ENCODE measurements around the gene LMAN1L. TPM values are rescaled to one million over a fixed set of nuclear protein-coding genes. Genes with fewer than 3 reads are reported as not detected.

The LMAN1L gene
- total RNA-seq, 4 donors from 2014 or later, result 0.42 TPM; not detected in 3

GRCh38 chr15:74795966-74796625 lies 16.5 kb upstream of the LMAN1L start:
- Histone ChIP-seq H3K4me1 (peaks cover 0 to 62% (median 40%) of the 10 kb centered on the region in 4 donors), H3K27me3 (no peaks in the 10 kb centered on the region), H3K27ac (no peak overlapping the region), H3K4me3 (no peak overlapping the region), H3K36me3 (peaks cover 0 to 27% (median 5%) of the 10 kb centered on the region in 3 donors), H3K9me3 (no peaks in the 10 kb centered on the region)
- no peak for DNase-seq (ENCODE audit: low spot score in 2 of 2)
- TF ChIP-seq EP300 (IDR thresholded peaks at IDR 0.05), result no peak
- no peak for TF ChIP-seq POLR2A (IDR thresholded peaks at IDR 0.05)
- TF ChIP-seq CTCF (IDR thresholded peaks at IDR 0.05), result no peak
- WGBS, 2 donors, result 90 to 93% methylated on average over 14 of the region's 14 CpGs

- Histone ChIP-seq H3K36me3 (peaks cover 0 to 53% (median 14%) of the 10 kb centered on the region in 3 donors), H3K4me3 (no peak overlapping the region), H3K27ac (peak overlapping the region in 1 of 4 donors; percentile 34), H3K27me3 (no peaks in the 10 kb centered on the region), H3K9me3 (no peaks in the 10 kb centered on the region), H3K4me1 (peaks cover 0 to 37% (median 16%) of the 10 kb centered on the region in 4 donors)
- no peak for TF ChIP-seq CTCF (IDR thresholded peaks at IDR 0.05)
- no peak for TF ChIP-seq EP300 (IDR thresholded peaks at IDR 0.05)
- TF ChIP-seq POLR2A (IDR thresholded peaks at IDR 0.05), result no peak
- WGBS, 2 donors, result 78 to 79% methylated on average over 15 to 25 of the region's 25 CpGs
- no peak for DNase-seq (ENCODE audit: low spot score in 2 of 2)
These were observed 14.0 kb upstream of the LMAN1L start for GRCh38 chr15:74798388-74799254.

- H3K4me1 ChIP-seq, result peaks cover 0 to 31% (median 14%) of the 10 kb centered on the region in 4 donors
- no peak for TF ChIP-seq EP300 (IDR thresholded peaks at IDR 0.05)
- no peak for TF ChIP-seq CTCF (IDR thresholded peaks at IDR 0.05)
- TF ChIP-seq POLR2A (IDR thresholded peaks at IDR 0.05), result no peak
- peaks cover 0 to 60% (median 14%) of the 10 kb centered on the region in 3 donors for H3K36me3 ChIP-seq
- no peaks in the 10 kb centered on the region for H3K27me3 ChIP-seq
- no peaks in the 10 kb centered on the region for H3K9me3 ChIP-seq
- no peak overlapping the region for H3K4me3 ChIP-seq
- DNase-seq (ENCODE audit: low spot score in 2 of 2), result no peak
- H3K27ac ChIP-seq, result peak overlapping the region in 1 of 4 donors; percentile 21
- 81 to 91% methylated on average over 13 of the region's 16 CpGs for WGBS, 2 donors
These were observed 13.3 kb upstream of the LMAN1L start for GRCh38 chr15:74799255-74799855.

- H3K27me3 ChIP-seq, result no peaks in the 10 kb centered on the region
- H3K9me3 ChIP-seq, result no peaks in the 10 kb centered on the region
- H3K36me3 ChIP-seq, result peaks cover 0 to 65% (median 14%) of the 10 kb centered on the region in 3 donors
- peak overlapping the region in 2 of 4 donors; percentile 21 to 43 for H3K27ac ChIP-seq
- 41 to 48% methylated on average over 16 to 17 of the region's 18 CpGs for WGBS, 2 donors
- TF ChIP-seq CTCF (IDR thresholded peaks at IDR 0.05) (peak; percentile 95 to 98 (median 97)), EP300 (IDR thresholded peaks at IDR 0.05) (peak in 1 of 2 donors; percentile 22), POLR2A (IDR thresholded peaks at IDR 0.05) (no peak)
- DNase-seq (ENCODE audit: low spot score in 2 of 2), result peak; percentile 49 to 61
- H3K4me3 ChIP-seq, result no peak overlapping the region
- peaks cover 0 to 25% (median 14%) of the 10 kb centered on the region in 4 donors for H3K4me1 ChIP-seq
These were observed 12.6 kb upstream of the LMAN1L start for GRCh38 chr15:74799856-74800558.

Measured in tibial nerve (tissue), 4 donors.